Endothelial cell of umbilical vein (primary cell): ENCODE results near the gene SFMBT1.

ENCODE experiments used
- CTCF ChIP-seq, 2 donors: IDR thresholded peaks; 1 replicate in 1 of 2; 2 replicates in 1 of 2; pipeline ENCODE4 v1.5.1; 2011; ENCODE audit warnings: low read length in 2 of 2, mild to moderate bottlenecking in 2 of 2, moderate library complexity in 2 of 2, control low read depth in 1 of 2, inconsistent platforms in 1 of 2, low read depth in 1 of 2; ENCODE audit not compliant: insufficient read depth in 1 of 2; ENCODE audit errors: extremely low read depth in 1 of 2
- EZH2 ChIP-seq: IDR thresholded peaks from 2 replicates; pipeline ENCODE4 v1.6.1; 2012; ENCODE audit warnings: borderline replicate concordance, low read depth, mild to moderate bottlenecking, moderate library complexity, low read length, inconsistent platforms; ENCODE audit not compliant: severe bottlenecking
- FOS ChIP-seq: IDR thresholded peaks from 2 replicates; pipeline ENCODE4 v1.6.1; 2011; ENCODE audit warnings: mild to moderate bottlenecking, low read length, moderate library complexity, borderline replicate concordance; ENCODE audit not compliant: insufficient read depth
- POLR2A ChIP-seq: IDR thresholded peaks from 2 replicates; pipeline ENCODE4 v1.6.1; 2012; ENCODE audit warnings: low read depth, mild to moderate bottlenecking, control low read depth, low read length

DNA sequence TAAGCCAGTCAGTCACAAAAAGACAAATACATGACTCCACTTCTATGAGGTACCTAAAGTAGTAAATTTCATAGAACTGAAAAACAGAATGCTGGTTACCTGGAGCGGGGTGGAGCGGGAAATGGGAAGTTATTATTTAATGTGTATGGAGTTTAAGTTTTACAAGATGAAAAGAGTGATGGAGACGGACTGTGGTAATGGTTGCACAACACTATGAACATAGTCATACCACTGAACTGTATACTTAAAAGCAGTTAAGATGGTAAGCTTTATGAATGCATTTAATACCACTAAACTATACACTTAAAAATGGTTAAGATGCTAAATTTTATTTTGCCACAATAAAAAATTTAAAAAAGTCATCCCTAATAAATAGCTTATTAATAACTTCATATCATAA is 23.2 kb downstream of the SFMBT1 start:
- TF ChIP-seq CTCF (IDR thresholded peaks at IDR 0.05; ENCODE audit: extremely low read depth in 1 of 2, insufficient read depth in 1 of 2, low read depth in 1 of 2, low read length in 2 of 2) (no peak), EZH2 (no peak), POLR2A (no peak), FOS (no peak)
